ENCODE results near the gene GNAT2. TPM values are rescaled to one million over a fixed set of nuclear protein-coding genes. Genes with fewer than 3 reads are reported as not detected.

Gene GNAT2
- total and polyA plus RNA-seq, 12 donors: 0.04 TPM; not detected in 11

- no peak for TF ChIP-seq CTCF (IDR thresholded peaks at IDR 0.05)
- intact Hi-C loops (cut with DNase I): no loop called here
- H3K9me3 ChIP-seq: no peaks in the 10 kb centered on the region
- WGBS, 2 donors: 91 to 92% methylated on average over 2 of the region's 2 CpGs
- H3K4me1 ChIP-seq: no peaks in the 10 kb centered on the region
- peaks cover 0 to 94% (median 25%) of the 10 kb centered on the region in 9 donors for H3K36me3 ChIP-seq
- no peak for ATAC-seq
- H3K4me3 ChIP-seq: no peak overlapping the region
- H3K27me3 ChIP-seq: no peaks in the 10 kb centered on the region
- H3K27ac ChIP-seq: no peak overlapping the region
- DNase-seq: no peak
Measured at GRCh38 chr1:109595531-109595930, 23.9 kb downstream of the GNAT2 start.

DNA sequence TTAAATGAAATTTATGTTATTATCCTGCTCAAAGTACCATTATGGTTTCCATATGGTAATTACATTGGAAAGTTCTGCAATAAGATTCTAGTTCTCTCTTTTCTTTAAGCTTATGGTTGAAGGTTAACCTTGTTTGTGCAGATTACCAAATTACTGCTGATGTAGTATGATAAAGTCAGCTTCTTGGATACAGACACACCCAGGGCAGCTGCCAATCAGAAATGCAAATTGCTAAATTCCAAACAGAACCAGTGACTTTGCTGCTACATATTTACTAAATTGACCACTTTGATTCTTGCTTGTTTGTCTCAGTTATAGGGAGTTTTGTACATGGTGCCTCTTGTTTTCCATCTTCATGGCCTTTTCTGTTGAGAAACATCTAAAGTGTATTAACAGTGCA lies 26.5 kb downstream of the GNAT2 start:
- H3K4me3 ChIP-seq: no peak overlapping the region
- intact Hi-C loops (cut with DNase I): no loop called here
- ATAC-seq: no peak
- no peak overlapping the region for H3K27ac ChIP-seq
- peaks cover 0 to 100% (median 33%) of the 10 kb centered on the region in 9 donors for H3K36me3 ChIP-seq
- H3K27me3 ChIP-seq: no peaks in the 10 kb centered on the region
- no peak for DNase-seq
- H3K4me1 ChIP-seq: no peaks in the 10 kb centered on the region
- TF ChIP-seq CTCF (IDR thresholded peaks at IDR 0.05): no peak
- no peaks in the 10 kb centered on the region for H3K9me3 ChIP-seq

DNA sequence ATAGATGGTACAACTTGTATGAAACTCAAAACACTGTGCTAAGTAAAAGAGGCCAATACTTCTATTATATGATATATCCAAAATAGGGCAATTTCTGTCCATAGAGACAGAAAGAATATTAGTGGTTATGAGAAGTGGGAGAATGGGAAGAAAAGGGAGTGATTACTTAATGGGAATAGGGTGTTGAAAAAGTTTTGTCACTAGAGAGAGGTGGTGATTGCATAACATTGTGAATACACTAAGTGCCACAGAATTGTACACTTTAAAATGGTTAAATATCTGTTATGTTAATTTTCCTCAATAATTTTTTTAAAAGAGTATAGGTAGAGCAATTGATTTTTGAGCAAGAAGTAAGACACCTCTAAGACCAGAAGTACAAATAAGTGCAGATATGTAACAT lies 29.7 kb downstream of the GNAT2 start:
- Histone ChIP-seq H3K4me3 (no peak overlapping the region), H3K9me3 (no peaks in the 10 kb centered on the region), H3K27ac (no peak overlapping the region), H3K27me3 (no peaks in the 10 kb centered on the region), H3K4me1 (no peaks in the 10 kb centered on the region), H3K36me3 (peaks cover 0 to 100% (median 49%) of the 10 kb centered on the region in 9 donors)
- ATAC-seq (no peak), DNase-seq (no peak)
- intact Hi-C loops (cut with DNase I): no loop called here
- TF ChIP-seq CTCF (IDR thresholded peaks at IDR 0.05): no peak

GRCh38 chr1:109589177-109589576 lies 30.2 kb downstream of the GNAT2 start:
- no peaks in the 10 kb centered on the region for H3K9me3 ChIP-seq
- no peak for TF ChIP-seq CTCF (IDR thresholded peaks at IDR 0.05)
- peaks cover 0 to 100% (median 49%) of the 10 kb centered on the region in 9 donors for H3K36me3 ChIP-seq
- intact Hi-C loops (cut with DNase I): no loop called here
- no peak overlapping the region for H3K4me3 ChIP-seq
- ATAC-seq (no peak), DNase-seq (no peak)
- no peaks in the 10 kb centered on the region for H3K27me3 ChIP-seq
- H3K4me1 ChIP-seq: no peaks in the 10 kb centered on the region
- WGBS, 2 donors: 70 to 77% methylated on average over 3 of the region's 3 CpGs
- no peak overlapping the region for H3K27ac ChIP-seq

Data from heart right ventricle (tissue), 16 donors.